NCI-H345 treated with DMSO at 0.1 percent for 48 hours (cell line): ENCODE results near the gene PALD1.

Experiments used
- DNase-seq: peaks from one replicate; lab custom pipeline; 2025; ENCODE audit not compliant: unreplicated experiment; lab: John Stamatoyannopoulos, UW

Gene PALD1

DNA sequence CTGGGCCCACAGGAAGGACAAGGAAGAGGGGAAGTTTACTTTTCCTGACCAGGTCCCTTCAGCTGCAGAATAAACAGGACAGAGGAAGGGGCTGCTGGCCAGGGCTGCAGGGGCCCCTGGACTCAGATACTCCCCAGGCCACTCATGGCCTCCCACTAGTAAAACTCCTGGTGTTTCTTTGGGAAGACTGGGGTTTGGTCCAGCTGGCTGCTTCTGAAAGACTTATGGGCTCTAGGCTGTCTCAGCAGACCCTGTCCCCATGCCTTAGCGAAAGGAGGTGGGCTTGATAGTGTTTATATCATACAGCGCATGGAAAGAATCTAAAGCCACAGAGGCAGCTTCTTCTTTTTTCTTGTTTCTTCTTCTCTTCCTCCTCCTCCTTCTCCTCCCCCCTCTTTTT is 56.4 kb downstream of the PALD1 start:
- DNase-seq, result no peak

DNA sequence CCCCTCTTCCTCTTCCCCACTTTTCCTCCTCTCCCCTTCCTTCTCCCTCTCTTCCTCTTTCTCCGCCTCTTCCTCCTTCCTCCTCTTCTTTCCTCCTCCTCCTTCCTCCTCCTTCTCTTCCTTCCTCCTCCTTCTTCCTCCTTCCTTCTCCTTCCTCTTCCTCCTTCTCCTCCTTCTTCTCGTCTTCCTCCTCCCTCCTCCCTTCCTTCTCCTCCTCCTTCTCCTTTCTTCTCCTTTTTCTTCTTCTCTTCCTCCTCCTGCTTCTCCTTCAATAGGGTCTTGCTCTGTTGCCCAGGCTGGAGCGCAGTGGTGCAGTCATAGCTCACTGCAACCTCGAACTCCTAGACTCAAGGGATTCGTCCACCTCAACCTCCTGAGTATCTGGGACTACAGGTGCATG is 56.9 kb downstream of the PALD1 start:
- no peak for DNase-seq

DNA sequence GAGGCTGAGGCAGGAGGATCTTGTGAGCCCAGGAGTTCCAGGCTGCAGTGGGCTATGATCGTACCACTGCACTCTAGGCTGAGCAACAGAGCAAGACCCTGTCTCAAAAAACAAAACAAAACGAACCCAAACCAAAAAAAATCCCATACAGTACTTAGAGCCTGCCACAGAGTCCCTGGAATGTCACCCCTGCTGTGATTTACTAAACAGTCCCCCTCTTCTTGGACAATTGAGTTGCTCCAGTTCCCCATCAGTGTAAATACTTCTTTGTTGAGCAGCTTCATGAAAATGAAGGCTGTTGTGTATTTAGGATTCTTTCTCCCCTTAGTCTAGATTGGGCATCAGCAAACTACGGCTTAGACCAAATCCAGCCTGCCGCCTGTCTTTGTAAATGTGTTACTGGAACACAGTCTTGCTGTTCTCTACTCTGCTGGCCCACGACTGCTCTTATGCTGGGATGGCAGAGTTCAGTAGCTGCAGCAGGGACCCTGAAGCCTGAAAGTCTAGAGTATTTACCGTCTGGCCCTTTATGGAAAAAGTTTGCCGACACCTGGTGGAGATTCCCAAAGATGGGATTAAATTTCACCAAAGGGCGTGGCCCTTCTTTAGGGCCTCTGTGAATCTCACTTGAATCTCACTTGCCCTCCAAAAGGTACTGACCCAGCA is 57.8 kb downstream of the PALD1 start:
- DNase-seq, result no peak

DNA sequence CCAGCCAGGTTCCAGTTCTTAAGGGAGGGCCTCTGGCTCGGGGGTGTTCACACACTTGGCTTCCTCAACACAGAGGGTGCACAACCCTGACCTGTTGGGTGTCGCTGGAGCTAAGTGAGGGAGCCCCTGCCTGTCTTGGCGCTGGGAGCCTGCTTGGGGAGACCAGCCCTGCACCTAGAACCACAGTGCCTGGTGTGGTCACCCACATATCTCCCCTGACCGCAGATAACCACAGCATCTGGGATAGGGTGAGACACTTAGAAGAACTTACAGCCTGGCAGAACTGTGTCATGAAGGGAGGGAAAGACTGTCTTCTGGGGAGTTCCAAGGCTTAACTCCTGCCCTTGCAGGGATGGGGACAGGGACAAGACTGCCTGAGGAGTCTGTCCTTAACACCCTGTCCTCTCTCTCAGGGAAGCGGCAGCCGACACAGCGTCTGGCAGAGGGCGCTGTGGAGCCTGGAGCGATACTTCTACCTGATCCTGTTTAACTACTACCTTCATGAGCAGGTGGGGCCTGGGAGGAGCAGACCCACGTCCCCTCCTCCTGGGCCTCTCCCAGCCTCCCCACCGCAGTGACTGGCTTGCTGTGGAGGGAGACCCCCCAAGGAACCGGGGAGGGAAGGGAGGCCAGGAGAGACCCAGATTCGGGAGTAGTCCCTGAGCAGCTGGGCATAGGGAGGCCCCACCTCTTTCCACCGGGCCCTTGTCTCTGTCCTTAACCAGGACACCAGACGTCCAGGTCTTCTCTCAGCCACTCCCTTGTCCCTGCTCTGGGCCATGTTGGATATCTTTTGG is 59.0 kb downstream of the PALD1 start:
- no peak for DNase-seq

DNA sequence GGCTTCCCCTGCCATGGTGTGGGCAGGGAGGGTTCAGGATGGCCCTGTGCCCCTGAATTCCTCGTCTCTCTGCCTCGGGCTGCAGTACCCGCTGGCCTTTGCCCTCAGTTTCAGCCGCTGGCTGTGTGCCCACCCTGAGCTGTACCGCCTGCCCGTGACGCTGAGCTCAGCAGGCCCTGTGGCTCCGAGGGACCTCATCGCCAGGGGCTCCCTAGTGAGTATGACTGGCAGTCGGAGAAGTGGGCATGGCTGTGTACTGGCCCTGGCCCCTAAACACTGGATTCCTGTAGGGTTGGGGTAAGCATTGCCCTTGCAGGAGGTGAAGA is 59.6 kb downstream of the PALD1 start:
- DNase-seq, result no peak

DNA sequence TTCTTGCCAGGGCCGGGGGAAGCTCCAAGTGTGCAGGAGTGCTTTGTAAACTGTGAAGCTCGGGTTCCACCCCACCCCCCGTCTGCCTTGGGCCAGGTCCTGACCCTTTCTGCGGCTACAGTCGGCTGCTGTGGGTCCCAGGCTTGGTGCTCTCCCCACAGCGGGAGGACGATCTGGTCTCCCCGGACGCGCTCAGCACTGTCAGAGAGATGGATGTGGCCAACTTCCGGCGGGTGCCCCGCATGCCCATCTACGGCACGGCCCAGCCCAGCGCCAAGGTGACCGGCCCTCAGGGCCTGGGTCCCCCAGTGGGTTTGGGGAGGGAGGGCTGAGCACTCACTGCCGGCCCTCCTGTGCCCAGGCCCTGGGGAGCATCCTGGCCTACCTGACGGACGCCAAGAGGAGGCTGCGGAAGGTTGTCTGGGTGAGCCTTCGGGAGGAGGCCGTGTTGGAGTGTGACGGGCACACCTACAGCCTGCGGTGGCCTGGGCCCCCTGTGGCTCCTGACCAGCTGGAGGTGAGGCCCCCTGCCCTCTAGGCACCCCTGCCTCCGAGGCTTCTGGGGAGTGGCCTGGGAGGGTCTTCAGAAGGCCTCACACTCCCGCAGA is 60.3 kb downstream of the PALD1 start:
- DNase-seq, result no peak

DNA sequence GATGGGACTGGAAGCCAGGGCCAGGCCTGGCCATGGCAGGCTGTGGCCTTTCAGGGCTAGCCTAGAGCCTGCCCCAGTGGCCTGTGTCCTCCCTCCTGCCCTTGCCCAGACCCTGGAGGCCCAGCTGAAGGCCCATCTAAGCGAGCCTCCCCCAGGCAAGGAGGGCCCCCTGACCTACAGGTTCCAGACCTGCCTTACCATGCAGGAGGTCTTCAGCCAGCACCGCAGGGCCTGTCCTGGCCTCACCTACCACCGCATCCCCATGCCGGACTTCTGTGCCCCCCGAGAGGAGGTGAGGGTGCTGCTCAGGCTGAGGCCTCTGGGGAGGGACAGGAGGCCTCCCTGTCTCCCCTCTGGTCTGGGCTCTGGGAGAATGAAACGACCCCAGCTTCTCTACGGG is 60.9 kb downstream of the PALD1 start:
- no peak for DNase-seq

DNA sequence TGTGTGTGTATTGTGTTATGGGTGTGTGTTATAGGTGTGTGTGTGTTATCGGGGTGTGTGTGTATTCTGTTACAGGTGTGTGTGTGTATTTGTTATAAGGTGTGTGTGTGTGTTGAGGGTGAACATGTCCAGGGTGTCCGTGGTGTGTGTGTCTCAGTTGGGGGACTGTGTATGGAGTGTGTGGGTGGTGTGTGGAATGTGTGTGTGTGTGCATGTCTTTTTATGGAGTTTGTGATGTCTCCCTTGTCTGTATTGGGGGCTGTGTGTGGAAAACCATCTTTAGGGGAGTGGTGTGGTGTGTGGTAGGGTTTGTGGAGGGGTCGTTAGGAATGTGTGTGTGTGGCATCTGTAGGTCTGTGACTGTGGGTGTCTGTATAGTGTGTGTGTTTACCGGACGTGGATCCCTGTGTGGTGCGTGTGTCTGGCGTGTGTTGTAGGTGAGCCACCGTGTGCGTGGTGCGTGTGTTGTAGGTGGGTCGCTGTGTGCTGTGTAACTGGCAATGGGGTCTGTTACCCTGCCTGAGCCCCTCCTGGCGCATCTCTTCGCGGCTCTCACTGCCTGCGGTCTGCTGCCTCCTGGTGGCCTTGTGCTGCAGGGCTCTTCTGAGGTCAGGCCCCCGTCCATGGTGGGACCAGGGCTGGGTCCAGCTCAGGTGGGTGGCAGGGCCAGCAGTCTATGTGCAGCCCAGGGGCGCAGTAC is 61.7 kb downstream of the PALD1 start:
- DNase-seq, result no peak

DNA sequence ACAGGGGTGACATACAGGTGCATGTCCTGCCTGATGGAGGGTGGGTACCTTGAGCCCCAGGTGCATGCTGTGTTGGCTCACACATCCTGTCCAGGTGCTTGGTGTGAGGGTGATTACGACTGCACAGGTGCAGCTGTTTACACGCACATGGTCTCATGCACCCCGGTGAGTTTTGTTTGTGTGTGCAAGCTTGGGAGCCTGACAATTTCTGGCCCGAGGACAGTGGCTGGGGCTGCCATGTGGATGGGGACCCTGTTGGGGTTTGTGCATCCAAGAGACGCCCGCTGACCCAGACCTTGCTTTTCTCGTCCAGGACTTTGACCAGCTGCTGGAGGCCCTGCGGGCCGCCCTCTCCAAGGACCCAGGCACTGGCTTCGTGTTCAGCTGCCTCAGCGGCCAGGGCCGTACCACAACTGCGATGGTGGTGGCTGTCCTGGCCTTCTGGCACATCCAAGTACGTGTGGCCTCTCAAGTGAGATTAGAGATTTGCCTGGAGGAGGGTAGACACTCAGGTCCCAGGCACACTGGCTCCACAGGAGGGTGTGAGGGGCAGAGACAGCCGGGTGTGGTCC is 62.3 kb downstream of the PALD1 start:
- DNase-seq, result no peak

DNA sequence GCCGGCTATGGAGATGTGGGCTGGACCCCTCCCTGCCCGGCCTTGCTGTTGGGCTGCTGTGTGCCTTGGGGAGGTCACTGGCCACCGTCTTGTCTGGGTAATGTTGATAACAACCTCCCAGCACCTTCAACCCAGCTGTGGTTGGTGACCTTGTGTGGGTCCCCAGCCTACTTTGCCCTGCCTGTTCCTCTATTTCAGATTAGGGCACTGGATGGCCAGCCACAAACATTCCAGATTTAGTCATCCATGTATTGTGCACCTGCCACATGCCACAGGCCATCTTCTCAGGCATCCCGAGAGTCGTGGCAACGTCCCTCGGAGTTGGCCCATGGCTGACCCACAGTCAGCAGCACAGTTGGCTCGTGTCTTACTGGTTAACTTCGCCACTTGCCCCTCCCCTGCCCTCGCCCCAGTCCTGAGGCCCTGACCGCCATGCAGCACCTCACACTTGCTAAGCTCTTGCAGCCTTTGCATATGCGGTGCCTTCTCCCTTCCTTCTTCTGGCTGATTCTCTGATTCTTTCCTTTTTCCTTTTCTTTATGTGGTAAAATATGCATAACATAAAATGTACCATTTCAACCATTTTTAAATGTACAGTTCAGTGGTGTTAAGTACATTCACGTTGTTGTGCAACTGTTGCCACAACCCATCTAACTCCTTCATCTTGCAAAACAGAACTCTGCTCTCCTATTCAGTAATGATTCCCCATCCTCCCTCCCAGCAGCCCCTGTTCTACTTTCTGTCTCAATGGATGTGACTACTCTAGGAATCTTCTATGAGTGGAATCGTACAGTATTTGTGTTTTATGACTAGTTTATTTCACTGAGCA is 63.4 kb downstream of the PALD1 start:
- no peak for DNase-seq

DNA sequence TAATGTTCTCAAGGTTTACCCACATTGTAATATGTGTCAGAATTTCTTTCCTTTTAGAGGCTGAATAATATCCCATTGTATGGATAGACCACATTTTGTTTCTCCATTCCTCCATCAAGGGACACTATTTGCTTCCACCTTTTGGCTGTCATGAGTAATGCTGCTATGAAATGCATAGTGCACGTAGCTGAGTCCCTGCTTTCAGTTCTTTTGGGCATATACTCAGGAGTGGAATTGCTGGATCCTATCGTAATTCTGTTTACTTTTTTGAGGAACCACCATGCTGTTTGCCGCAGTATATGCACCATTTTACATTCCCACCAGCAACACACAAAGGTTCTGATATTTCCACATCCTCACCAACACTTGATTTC is 64.0 kb downstream of the PALD1 start:
- DNase-seq, result no peak

DNA sequence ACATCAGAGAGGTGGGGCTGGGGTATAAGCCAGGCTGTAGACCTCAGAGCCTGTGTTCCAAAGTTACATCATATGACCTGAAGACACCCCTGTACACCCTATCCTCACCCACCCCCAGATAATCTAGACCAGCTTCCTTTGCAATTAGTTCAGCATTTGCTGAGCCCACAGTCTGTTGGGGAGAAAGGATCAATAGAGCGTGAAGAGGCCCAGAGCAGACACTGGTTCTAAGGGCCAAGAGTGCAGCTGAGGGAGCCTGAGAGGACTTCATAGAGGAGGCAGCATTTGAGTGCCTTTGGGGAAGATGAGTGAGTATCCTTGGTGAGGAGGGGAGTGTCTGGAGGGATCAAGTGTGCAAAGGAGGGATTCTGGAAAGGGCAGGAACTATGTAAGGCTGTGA is 65.3 kb downstream of the PALD1 start:
- no peak for DNase-seq

DNA sequence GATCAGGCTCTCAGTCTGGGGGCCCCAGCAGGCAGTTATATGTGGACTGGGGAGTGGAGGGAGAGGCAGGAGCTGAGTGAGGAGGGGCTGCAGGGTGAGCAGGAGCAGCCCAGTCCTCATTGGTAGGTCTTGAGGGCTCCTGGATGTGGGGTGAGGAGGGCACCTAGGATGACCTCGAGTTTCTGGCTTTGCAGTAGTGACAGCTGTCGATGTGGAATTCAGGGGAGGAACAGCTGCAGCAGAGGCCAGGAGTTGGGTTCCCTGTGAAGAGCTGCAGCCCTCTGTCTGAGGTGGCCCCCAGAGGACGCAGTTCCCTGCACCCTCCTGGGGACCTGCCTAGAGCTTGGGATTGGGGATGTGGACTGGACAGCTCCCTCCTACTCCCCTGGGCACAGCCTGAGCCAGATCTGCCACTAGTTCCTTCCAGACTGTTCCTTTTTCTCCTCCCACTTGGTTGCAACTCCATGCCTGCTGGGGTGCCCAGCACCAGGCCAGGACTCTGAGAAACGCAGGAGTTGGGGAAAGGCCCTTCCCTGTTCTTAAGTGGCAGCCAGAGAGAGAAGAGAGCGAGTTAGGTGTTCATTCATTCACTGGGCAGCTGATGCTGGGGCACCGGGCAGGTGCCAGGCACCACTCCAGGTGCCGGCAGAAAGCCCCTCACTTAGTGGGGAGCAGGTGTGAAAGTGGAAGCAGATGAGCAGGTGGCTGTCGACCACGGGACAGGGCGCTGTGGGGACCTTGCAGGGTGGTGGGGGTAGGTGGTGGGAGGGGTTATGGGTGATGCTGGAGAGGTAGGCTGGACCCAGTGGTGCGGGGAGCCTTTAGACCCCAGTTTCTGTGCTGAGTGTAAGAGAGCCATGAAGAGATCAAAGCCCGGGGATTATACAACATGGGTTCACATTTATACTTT is 66.1 kb downstream of the PALD1 start:
- DNase-seq, result no peak

DNA sequence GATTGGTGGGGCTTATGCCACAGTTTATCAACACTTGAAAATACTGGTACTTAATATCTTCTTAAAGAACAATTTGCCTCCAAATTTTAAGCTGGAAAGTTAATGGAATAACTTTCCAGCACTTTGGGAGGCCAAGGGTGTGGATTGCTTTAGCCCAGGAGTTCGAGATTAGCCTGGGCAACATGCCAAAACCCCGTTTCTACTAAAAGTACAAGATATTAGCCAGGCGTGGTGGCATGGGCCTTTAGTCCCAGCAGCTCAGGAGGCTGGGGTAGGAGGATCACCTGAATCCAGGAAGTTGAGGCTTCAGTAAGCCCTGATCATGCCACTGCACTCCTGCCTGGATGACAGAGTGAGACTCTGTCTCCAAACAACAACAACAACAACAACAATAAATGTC is 68.0 kb downstream of the PALD1 start:
- no peak for DNase-seq

DNA sequence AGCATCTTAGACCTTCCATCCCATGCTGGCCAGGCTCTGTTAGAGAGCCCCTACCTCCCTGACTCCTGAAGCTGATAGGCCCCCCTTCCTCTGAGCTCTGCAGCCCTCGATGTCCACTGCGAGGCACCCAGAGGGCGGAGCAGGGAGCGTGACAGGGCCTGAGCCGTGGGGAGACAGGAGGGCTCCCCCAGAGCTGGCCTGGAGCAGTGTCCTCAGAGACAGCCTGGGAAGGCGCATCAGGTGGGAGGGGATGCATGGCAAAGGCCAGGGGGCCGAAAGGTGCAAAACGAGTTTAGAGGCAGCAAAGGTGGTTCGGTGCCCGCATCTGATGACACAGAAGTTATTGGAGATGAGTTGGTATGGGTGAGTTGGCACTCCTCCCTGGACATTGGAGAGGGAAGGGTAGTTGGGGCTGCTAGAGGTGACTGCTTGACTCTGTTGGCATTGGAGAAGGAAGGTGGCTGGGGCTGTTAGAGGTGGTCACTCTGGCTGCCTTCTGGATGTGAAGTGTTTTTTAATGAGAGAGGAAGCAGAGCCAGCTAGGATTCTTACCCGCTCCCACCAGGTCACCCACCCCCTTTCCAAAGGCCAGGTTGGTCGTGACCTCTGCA is 70.9 kb downstream of the PALD1 start:
- no peak for DNase-seq

DNA sequence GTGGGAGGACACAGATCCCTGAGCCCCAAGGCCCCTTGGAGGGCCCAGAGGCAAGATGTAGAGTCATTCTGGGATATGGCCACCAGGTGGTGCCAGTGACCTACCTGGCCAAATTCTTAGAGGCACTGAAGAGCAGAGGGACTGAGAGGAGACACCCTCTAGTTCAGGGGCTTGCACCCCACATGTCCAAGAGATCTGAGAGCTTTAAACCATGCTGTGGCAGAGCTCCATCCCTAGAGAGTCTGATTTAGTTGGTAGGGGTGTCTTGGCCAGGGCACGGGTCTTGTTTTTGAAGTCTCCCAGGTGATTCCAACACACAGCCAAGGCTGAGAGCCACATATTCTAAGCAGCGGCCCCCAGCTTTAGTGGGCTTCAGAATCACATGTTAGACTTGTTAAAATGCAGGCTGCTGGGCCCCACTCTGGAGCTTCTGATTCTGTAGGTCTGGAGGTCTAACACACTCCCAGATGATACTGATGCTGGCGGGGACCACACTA is 71.4 kb downstream of the PALD1 start:
- peak; percentile 28 for DNase-seq

DNA sequence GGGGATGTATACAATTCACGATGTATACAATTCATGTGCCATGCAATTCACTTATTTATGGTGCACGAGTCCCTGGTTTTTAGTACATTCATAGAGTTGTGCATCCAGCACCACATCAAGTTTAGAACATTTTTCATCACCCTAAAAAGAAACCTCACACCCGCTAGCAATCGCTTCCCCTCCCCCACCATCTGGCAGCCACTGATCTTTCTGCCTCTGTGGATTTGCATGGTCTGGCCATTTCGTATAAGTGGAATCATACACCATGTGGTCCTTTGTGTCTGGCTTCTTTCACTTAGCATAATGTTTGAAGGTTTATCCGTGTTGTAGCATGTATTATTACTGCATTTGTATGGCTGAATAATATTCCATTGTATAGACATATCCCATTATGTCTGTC is 71.9 kb downstream of the PALD1 start:
- DNase-seq, result no peak

DNA sequence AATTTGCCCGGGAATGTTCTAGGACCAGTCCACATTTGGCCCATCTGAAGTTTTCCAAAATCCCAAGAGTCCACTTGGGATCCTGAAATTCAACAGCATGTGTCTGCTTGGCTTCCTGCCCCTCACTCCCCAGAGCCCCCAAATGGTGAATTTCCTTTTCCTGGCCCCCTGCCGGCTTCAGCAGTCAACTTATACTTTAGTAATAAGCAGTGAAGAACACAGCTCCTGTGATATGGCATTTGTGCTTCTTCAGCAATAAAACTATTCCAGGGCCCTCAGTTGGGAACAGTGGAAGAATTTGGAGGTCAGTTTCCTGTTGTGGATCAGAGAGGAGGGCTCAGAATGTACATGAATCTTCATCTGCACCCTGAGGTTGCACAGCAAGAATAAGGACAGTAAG is 72.9 kb downstream of the PALD1 start:
- no peak for DNase-seq

DNA sequence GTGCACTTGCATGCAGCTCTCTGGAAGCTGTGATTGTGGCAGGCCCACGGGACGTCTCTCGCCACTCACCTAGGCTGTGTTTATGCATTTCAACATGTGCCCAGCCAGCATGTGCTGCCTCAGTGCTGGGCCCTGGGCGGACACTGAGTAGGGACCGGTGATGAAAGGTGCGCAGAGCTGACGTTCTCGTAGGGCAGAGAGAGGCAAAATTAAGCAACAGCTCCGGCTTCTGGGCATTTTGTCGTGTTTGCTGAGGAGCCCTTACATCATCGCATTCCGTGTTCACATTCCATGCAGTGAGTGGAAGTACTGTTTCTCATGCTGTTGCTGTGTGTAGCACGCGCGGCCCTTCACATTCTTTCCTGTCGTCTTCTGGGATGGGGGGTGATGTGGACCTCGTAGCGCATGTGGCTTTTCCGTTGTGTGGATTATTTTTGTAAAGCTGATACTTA is 73.4 kb downstream of the PALD1 start:
- DNase-seq, result no peak
